A549 (cell line): Measurements from ENCODE around the gene GCNT2. TPM values are rescaled to one million over a fixed set of nuclear protein-coding genes. Genes with fewer than 3 reads are reported as not detected.

Experiments
- ATAC-seq, 2 experiments: fragments of 200-7000 bp in 1 of 2; fragments of >200 bp in 1 of 2; cut with Nextera tagmentation in 1 of 2; cut with Tn5 transposase in 1 of 2; 3 replicates each; pipeline versions ENCODE4 v1.8.0 to v1.9.1; 2018 to 2020; ENCODE audit warnings: mild to moderate bottlenecking in 1 of 2, moderate library complexity in 1 of 2
- CTCF ChIA-PET: fragments of 300-600 bp; sonication (Branson Sonifier 250); formaldehyde crosslinking; extraction: SDS; loops from one replicate; lab custom pipeline; 2021; ENCODE audit warnings: antibody characterized with exemption, inconsistent platforms; lab: Yijun Ruan, JAX
- POLR2A ChIA-PET: fragments of 350-600 bp; formaldehyde crosslinking; extraction: SDS; loops from one replicate; lab custom pipeline; 2021; ENCODE audit warnings: antibody characterized with exemption, inconsistent platforms; lab: Yijun Ruan, JAX
- DNase-seq, 2 experiments: peaks; one replicate each; pipeline versions ENCODE4 v3.0.0 to v3.0.0-alpha.2; 2011 to 2016; ENCODE audit warnings: low read depth in 1 of 2, low spot score in 1 of 2
- FAIRE-seq: peaks from 2 replicates; lab custom pipeline; 2011; peaks lifted over from hg19 to GRCh38; lab: Jason Lieb, UNC
- H3K27ac ChIP-seq, 2 experiments: fragments of >200 bp; sonication (Bioruptor Twin); formaldehyde crosslinking; 3 replicates each; pipeline ENCODE4 v1.5.1; 2016 to 2017
- H3K4me1 ChIP-seq: fragments of >200 bp; sonication (Bioruptor Twin); formaldehyde crosslinking; 3 replicates; pipeline ENCODE4 v1.6.1; 2016
- H3K4me2 ChIP-seq: fragments of >200 bp; sonication (Bioruptor Twin); formaldehyde crosslinking; 3 replicates; pipeline ENCODE4 v1.6.1; 2016
- H3K4me3 ChIP-seq: fragments of >200 bp; sonication (Bioruptor Twin); formaldehyde crosslinking; 3 replicates; pipeline ENCODE4 v1.5.1; 2016
- H3K9me3 ChIP-seq: fragments of >200 bp; sonication (Bioruptor Twin); formaldehyde crosslinking; 3 replicates; pipeline ENCODE4 v1.6.1; 2016
- FOSB ChIP-seq: fragments of 250-450 bp; sonication (Bioruptor Pico); IDR thresholded peaks from 2 replicates; pipeline ENCODE4 v1.5.0; 2020; ENCODE audit warnings: mild to moderate bottlenecking, moderate library complexity
- FOSL2 ChIP-seq, 2 experiments: fragments of 450-650 bp in 1 of 2; fragments of >200 bp in 1 of 2; sonication (Bioruptor Twin) in 1 of 2; formaldehyde crosslinking; IDR thresholded peaks; 2 replicates each; pipeline versions ENCODE4 v1.5.0 to v1.6.1; 2016 to 2020; ENCODE audit warnings: mild to moderate bottlenecking in 1 of 2, moderate library complexity in 1 of 2
- HOXB5 ChIP-seq: fragments of 250-450 bp; sonication (Bioruptor Pico); IDR thresholded peaks from 2 replicates; pipeline ENCODE4 v1.5.0; 2020; ENCODE audit warnings: mild to moderate bottlenecking, moderate library complexity
- MYC ChIP-seq: IDR thresholded peaks from 2 replicates; pipeline ENCODE4 v1.6.1; 2012; ENCODE audit warnings: mild to moderate bottlenecking, inconsistent platforms, low read length, improper control_type of control experiment, borderline replicate concordance
- NR3C1 ChIP-seq: fragments of >200 bp; sonication (Bioruptor Twin); formaldehyde crosslinking; IDR thresholded peaks from 3 replicates; pipeline ENCODE4 v1.6.1; 2017
- RAD21 ChIP-seq, 2 experiments: fragments of >200 bp in 1 of 2; sonication (Bioruptor Twin) in 1 of 2; formaldehyde crosslinking in 1 of 2; IDR thresholded peaks in 1 of 2; conservative IDR thresholded peaks in 1 of 2; 2 replicates in 1 of 2; 3 replicates in 1 of 2; pipeline ENCODE4 v1.6.1; 2012 to 2018; ENCODE audit warnings: inconsistent platforms in 1 of 2
- RNF2 ChIP-seq: fragments of 200-600 bp; sonication (generic); IDR thresholded peaks from 2 replicates; pipeline ENCODE4 v1.6.1; 2016; ENCODE audit warnings: low read depth, mild to moderate bottlenecking, antibody characterized with exemption, moderate library complexity, borderline replicate concordance
- SMC3 ChIP-seq: fragments of >200 bp; sonication (Bioruptor Twin); formaldehyde crosslinking; IDR thresholded peaks from 3 replicates; pipeline ENCODE4 v1.6.1; 2018; ENCODE audit warnings: inconsistent platforms
- TP53 ChIP-seq: fragments of 250-450 bp; sonication (Bioruptor Pico); IDR thresholded peaks from 2 replicates; pipeline ENCODE4 v1.5.0; 2021; ENCODE audit warnings: mild to moderate bottlenecking, moderate library complexity
- WGBS: methylation state at CpG from one replicate; pipeline ENCODE4 v1.1.6; 2017; ENCODE audit errors: missing lambda C conversion rate; 5-methylcytosine and 5-hydroxymethylcytosine counted together
- polyA plus RNA-seq, 4 experiments: library from polyadenylated mRNA; depleted of rRNA in 3 of 4; stranded (reverse); fragments of >200 nt; fragmentation: RNase III in 1 of 4; extraction: RNeasy Plus Mini Kit Qiagen cat#74134 plus additional on column Dnase treatment in 1 of 4; gene quantifications; 2 replicates in 3 of 4; 3 replicates in 1 of 4; pipeline ENCODE4 v1.2.3, GENCODE V29; 2011 to 2017
- TF ChIP-seq, protein P1 (sequence below): fragments of >200 bp; sonication (Bioruptor Twin); formaldehyde crosslinking; IDR thresholded peaks from 3 replicates; pipeline ENCODE4 v1.5.1; 2016
- TF ChIP-seq, protein P2 (sequence below): fragments of 250-450 bp; sonication (Bioruptor Pico); IDR thresholded peaks from 2 replicates; pipeline ENCODE4 v1.5.0; 2020; ENCODE audit warnings: low read depth, mild to moderate bottlenecking, moderate library complexity
- TF ChIP-seq, protein P3 (sequence below): fragments of 200-600 bp; sonication (generic); IDR thresholded peaks from 2 replicates; pipeline ENCODE4 v1.6.1; 2016; ENCODE audit warnings: antibody characterized with exemption, mild to moderate bottlenecking, moderate library complexity
- TF ChIP-seq, protein P4 (sequence below): fragments of >200 bp; sonication (Bioruptor Twin); formaldehyde crosslinking; IDR thresholded peaks from 2 replicates; pipeline ENCODE4 v1.6.1; 2016
- TF ChIP-seq, protein P5 (sequence below): fragments of 150-350 bp; IDR thresholded peaks from 2 replicates; pipeline ENCODE4 v1.6.1; 2014; ENCODE audit warnings: low read depth, mild to moderate bottlenecking, low read length

The GCNT2 gene
- polyA plus RNA-seq, 2 of the 4 experiments (the other 2 are of a cell fraction) = 19.4 to 24.3 TPM

DNA sequence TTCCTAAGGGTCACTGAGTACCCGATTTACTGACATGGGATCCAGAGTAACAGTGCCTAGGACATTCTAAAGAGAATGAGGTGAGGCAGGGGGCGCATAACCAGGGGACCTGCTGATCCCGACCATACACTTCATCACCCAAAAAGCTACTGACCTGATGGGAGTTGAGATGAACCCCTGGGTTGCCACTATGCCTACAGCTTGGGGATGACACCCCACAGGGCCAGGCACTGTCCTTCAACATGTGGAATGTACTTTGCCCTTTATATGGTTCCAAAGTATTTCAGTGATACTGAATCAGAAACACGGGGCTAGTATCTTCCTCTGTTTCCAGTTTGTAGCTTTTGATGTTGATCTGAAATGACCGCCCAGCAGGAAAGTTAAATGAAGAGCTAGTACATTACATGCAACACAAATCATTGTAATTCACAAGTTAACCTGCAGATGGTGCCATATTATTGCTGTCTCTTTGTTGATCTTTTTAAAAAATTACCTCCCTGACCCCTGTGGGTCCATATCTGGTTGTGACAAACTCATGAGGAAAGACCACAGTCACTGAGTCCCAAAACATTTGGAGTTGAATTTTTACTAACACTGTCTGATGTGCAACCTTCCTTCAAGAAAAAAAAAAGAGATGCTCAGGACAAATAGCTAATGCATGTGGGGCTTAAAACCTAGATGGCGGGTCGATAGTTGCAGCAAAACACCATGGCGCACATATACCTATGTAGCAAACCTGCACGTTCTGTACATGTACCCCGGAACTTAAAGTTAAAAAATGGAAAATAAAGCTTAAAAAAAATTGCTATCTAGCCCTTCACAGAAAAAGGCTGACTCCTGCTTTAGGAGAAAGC lies 42.7 kb upstream of the GCNT2 start:
- Histone ChIP-seq H3K9me3 (no peaks in the 10 kb centered on the region), H3K4me3 (no peak overlapping the region), H3K4me1 (peaks cover 10% of the 10 kb centered on the region; the same call in 2 of the 3 replicates), H3K27ac (peak overlapping the region in 1 of 2 experiments; percentile 59; a peak in 1 of 6 replicates), H3K4me2 (no peak overlapping the region)
- DNase-seq = peak; percentile 39 to 54
- TF ChIP-seq, protein P1, sequence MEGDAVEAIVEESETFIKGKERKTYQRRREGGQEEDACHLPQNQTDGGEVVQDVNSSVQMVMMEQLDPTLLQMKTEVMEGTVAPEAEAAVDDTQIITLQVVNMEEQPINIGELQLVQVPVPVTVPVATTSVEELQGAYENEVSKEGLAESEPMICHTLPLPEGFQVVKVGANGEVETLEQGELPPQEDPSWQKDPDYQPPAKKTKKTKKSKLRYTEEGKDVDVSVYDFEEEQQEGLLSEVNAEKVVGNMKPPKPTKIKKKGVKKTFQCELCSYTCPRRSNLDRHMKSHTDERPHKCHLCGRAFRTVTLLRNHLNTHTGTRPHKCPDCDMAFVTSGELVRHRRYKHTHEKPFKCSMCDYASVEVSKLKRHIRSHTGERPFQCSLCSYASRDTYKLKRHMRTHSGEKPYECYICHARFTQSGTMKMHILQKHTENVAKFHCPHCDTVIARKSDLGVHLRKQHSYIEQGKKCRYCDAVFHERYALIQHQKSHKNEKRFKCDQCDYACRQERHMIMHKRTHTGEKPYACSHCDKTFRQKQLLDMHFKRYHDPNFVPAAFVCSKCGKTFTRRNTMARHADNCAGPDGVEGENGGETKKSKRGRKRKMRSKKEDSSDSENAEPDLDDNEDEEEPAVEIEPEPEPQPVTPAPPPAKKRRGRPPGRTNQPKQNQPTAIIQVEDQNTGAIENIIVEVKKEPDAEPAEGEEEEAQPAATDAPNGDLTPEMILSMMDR = peak; percentile 66
- TF ChIP-seq SMC3 (peak; percentile 45), RAD21 (conservative IDR thresholded peaks at IDR 0.05 in 1 of 2, IDR thresholded peaks at IDR 0.05 in 1 of 2) (peak; percentile 69 to 75), MYC (no peak), NR3C1 (no peak), FOSB (CRISPR knock-in tag) (no peak)
- ChIA-PET CTCF (interaction anchor here (0.6 to 2.2 kb wide), 46 partner anchors 9 to 1768 kb away, joined by 3 to 27 read pairs (median 3); no protein-coding TSS in a partner anchor), POLR2A (interaction anchor here (0.9 to 1.2 kb wide), 3 partner anchors 37 to 408 kb away, joined by 3 to 4 read pairs (median 4); partner anchors contain the start of genes SYCP2L and TMEM14C)
- FAIRE-seq = no peak
- peak; percentile 50 to 76 for ATAC-seq
- 38% methylated on average over 9 of the region's 10 CpGs for WGBS

DNA sequence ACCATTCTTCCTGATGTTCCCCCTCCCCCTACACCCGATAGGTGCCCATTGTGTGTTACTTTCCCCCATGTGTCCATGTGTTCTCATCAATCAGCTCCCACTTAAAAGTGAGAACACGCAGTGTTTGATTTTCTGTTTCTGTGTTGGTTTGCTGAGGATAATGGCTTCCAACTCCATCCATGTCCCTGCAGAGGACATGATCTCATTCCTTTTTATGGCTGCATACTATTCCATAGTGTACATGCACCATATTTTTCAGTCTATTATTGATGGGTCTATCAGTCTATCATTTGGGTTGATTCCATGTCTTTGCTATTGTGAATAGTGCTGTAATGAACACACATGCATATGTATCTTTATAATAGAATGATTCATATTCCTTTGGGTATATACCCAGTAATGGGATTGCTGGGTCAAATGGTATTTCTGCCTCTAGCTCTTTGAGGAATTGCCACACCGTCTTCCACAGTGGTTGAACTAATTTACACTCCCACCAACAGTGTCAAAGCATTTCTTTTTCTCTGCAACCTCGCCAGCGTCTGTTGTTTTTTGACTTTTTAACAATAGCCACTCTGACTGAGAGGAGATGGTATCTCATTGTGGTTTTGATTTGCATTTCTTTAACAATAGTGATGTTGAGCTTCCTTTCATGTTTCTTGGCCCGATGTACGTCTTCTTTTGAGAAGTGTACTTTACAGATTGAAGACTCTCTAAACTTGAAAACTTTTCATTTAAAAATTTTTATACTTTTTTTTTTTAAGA lies 41.0 kb upstream of the GCNT2 start:
- DNase-seq = no peak
- ChIA-PET POLR2A (no interaction called here), CTCF (interaction anchor here (0.6 to 2.2 kb wide), 6 partner anchors 14 to 661 kb away, joined by 3 to 22 read pairs (median 4); no protein-coding TSS in a partner anchor)
- H3K4me1 ChIP-seq = peaks cover 14% of the 10 kb centered on the region; the same call in 2 of the 3 replicates
- TF ChIP-seq, protein P2, sequence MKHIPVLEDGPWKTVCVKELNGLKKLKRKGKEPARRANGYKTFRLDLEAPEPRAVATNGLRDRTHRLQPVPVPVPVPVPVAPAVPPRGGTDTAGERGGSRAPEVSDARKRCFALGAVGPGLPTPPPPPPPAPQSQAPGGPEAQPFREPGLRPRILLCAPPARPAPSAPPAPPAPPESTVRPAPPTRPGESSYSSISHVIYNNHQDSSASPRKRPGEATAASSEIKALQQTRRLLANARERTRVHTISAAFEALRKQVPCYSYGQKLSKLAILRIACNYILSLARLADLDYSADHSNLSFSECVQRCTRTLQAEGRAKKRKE (CRISPR knock-in tag) = no peak
- TF ChIP-seq, protein P3, sequence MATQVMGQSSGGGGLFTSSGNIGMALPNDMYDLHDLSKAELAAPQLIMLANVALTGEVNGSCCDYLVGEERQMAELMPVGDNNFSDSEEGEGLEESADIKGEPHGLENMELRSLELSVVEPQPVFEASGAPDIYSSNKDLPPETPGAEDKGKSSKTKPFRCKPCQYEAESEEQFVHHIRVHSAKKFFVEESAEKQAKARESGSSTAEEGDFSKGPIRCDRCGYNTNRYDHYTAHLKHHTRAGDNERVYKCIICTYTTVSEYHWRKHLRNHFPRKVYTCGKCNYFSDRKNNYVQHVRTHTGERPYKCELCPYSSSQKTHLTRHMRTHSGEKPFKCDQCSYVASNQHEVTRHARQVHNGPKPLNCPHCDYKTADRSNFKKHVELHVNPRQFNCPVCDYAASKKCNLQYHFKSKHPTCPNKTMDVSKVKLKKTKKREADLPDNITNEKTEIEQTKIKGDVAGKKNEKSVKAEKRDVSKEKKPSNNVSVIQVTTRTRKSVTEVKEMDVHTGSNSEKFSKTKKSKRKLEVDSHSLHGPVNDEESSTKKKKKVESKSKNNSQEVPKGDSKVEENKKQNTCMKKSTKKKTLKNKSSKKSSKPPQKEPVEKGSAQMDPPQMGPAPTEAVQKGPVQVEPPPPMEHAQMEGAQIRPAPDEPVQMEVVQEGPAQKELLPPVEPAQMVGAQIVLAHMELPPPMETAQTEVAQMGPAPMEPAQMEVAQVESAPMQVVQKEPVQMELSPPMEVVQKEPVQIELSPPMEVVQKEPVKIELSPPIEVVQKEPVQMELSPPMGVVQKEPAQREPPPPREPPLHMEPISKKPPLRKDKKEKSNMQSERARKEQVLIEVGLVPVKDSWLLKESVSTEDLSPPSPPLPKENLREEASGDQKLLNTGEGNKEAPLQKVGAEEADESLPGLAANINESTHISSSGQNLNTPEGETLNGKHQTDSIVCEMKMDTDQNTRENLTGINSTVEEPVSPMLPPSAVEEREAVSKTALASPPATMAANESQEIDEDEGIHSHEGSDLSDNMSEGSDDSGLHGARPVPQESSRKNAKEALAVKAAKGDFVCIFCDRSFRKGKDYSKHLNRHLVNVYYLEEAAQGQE = no peak
- TF ChIP-seq TP53 (CRISPR knock-in tag) (no peak), FOSL2 (IDR thresholded peaks at IDR 0.05) (no peak), FOSL2 (CRISPR knock-in tag; IDR thresholded peaks at IDR 0.05) (no peak), RNF2 (no peak), HOXB5 (CRISPR knock-in tag) (no peak)
- TF ChIP-seq, protein P1 = no peak
- TF ChIP-seq, protein P4, sequence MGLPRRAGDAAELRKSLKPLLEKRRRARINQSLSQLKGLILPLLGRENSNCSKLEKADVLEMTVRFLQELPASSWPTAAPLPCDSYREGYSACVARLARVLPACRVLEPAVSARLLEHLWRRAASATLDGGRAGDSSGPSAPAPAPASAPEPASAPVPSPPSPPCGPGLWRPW = no peak
- TF ChIP-seq, protein P5, sequence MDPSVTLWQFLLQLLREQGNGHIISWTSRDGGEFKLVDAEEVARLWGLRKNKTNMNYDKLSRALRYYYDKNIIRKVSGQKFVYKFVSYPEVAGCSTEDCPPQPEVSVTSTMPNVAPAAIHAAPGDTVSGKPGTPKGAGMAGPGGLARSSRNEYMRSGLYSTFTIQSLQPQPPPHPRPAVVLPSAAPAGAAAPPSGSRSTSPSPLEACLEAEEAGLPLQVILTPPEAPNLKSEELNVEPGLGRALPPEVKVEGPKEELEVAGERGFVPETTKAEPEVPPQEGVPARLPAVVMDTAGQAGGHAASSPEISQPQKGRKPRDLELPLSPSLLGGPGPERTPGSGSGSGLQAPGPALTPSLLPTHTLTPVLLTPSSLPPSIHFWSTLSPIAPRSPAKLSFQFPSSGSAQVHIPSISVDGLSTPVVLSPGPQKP = no peak
- TF ChIP-seq, all 56 proteins: peak for 0
- Histone ChIP-seq H3K27ac (peak overlapping the region in 1 of 2 experiments; percentile 50; a peak in 1 of 6 replicates), H3K4me3 (no peak overlapping the region), H3K4me2 (no peak overlapping the region), H3K9me3 (no peaks in the 10 kb centered on the region)
- 90% methylated on average over 7 of the region's 7 CpGs for WGBS
- no peak for FAIRE-seq
- no peak for ATAC-seq
